Activated CD4-positive, alpha-beta T cell treated with anti-CD3 and anti-CD28 coated beads, Interleukin-2, Interleukin-6, amounts not matched to agents 100 ng/mL and 50 ng/mL, durations not matched to agents 16 hours and 8 hours (primary cell): ENCODE measurements around the gene RBM44.
"Not testable (repeated sequence)": the region's sequence is repeated elsewhere in the genome, so short reads cannot be mapped to it uniquely, and the experiment has no call there.

Experiments used
- DNase-seq: peaks from one replicate; pipeline ENCODE4 v3.0.0-alpha.2; 2020

The RBM44 gene

GRCh38 chr2:237783678-237784077, 14.9 kb upstream of the RBM44 start:
- not testable (repeated sequence) for DNase-seq

- DNase-seq: no peak
Observed at GRCh38 chr2:237786936-237787335, 11.6 kb upstream of the RBM44 start.

- no peak for DNase-seq
Observed at GRCh38 chr2:237790353-237790752, 8.2 kb upstream of the RBM44 start.

GRCh38 chr2:237791977-237792727, 6.4 kb upstream of the RBM44 start:
- DNase-seq: no peak

- DNase-seq: no peak
Observed at GRCh38 chr2:237797253-237797652, 1.3 kb upstream of the RBM44 start.

- no peak for DNase-seq
Observed at GRCh38 chr2:237799060-237799428, 465 bp downstream of the RBM44 start.

- no peak for DNase-seq
Observed at GRCh38 chr2:237801466-237801865, 2.9 kb downstream of the RBM44 start.

GRCh38 chr2:237806334-237806733, 7.8 kb downstream of the RBM44 start:
- no peak for DNase-seq

GRCh38 chr2:237815637-237816036, 17.1 kb downstream of the RBM44 start:
- peak; percentile 68 for DNase-seq

GRCh38 chr2:237816531-237816930, 18.0 kb downstream of the RBM44 start:
- DNase-seq: no peak

- DNase-seq: peak; percentile 62
Observed at GRCh38 chr2:237818066-237818473, 19.5 kb downstream of the RBM44 start.

- peak; percentile 16 for DNase-seq
Observed at GRCh38 chr2:237819231-237819630, 20.7 kb downstream of the RBM44 start.

GRCh38 chr2:237820421-237820820, 21.8 kb downstream of the RBM44 start:
- no peak for DNase-seq

- DNase-seq: no peak
Observed at GRCh38 chr2:237823544-237823943, 25.0 kb downstream of the RBM44 start.

GRCh38 chr2:237824085-237824484, 25.5 kb downstream of the RBM44 start:
- DNase-seq: no peak

- no peak for DNase-seq
Observed at GRCh38 chr2:237827421-237827987, 28.9 kb downstream of the RBM44 start.

- DNase-seq: no peak
Observed at GRCh38 chr2:237830522-237830921, 31.9 kb downstream of the RBM44 start.

- no peak for DNase-seq
Observed at GRCh38 chr2:237833546-237833945, 35.0 kb downstream of the RBM44 start.

GRCh38 chr2:237835372-237835771, 36.8 kb downstream of the RBM44 start:
- no peak for DNase-seq

- DNase-seq: no peak
Observed at GRCh38 chr2:237841051-237841450, 42.5 kb downstream of the RBM44 start.

GRCh38 chr2:237848940-237849339, 50.4 kb downstream of the RBM44 start:
- DNase-seq: not testable (repeated sequence)

GRCh38 chr2:237854295-237854694, 55.7 kb downstream of the RBM44 start:
- no peak for DNase-seq

- no peak for DNase-seq
Observed at GRCh38 chr2:237857791-237858190, 59.2 kb downstream of the RBM44 start.

- peak; percentile 56 for DNase-seq
Observed at GRCh38 chr2:237858294-237859081, 59.9 kb downstream of the RBM44 start.
